HepG2 (cell line): ENCODE data around the gene CPLX1. TPM values are rescaled to one million over a fixed set of nuclear protein-coding genes. Genes with fewer than 3 reads are reported as not detected.

Source experiments
- ATAC-seq: fragments of 200-7000 bp; cut with Tn5 transposase; 3 replicates; pipeline ENCODE4 v1.9.1; 2020; ENCODE audit warnings: mild to moderate bottlenecking, moderate library complexity
- BruUV-seq: library from RNA; stranded (reverse); fragments of 400-500 nt; replicated peaks from 2 replicates; lab custom pipeline; 2021; lab: Mats Ljungman, UMichigan
- CTCF ChIA-PET: fragments of 300-600 bp; formaldehyde crosslinking; extraction: SDS; loops from one replicate; lab custom pipeline; 2021; ENCODE audit warnings: low total read pairs, inconsistent platforms, low intra/inter-chr PET ratio; lab: Yijun Ruan, JAX
- POLR2A ChIA-PET: fragments of 350-600 bp; sonication (Branson Sonifier 250); formaldehyde crosslinking; loops from one replicate; lab custom pipeline; 2020; ENCODE audit warnings: antibody characterized with exemption, inconsistent platforms; lab: Yijun Ruan, JAX
- DNase-seq: peaks from one replicate; pipeline ENCODE4 v3.0.0-alpha.2; 2015; ENCODE audit warnings: low spot score
- FAIRE-seq: peaks from 3 replicates; lab custom pipeline; 2011; peaks lifted over from hg19 to GRCh38; lab: Jason Lieb, UNC
- H2AFZ ChIP-seq: one replicate; pipeline ENCODE4 v1.6.1; 2011; ENCODE audit warnings: low read length, inconsistent platforms
- H3K27ac ChIP-seq: fragments of 300-600 bp; 3 replicates; pipeline ENCODE4 v1.8.0; 2011; ENCODE audit warnings: mixed run types, mild to moderate bottlenecking, mixed read lengths, low read length, inconsistent platforms; ENCODE audit not compliant: insufficient read depth; ENCODE audit errors: extremely low read length
- H3K27me3 ChIP-seq, 2 experiments: fragments of 200-600 bp in 1 of 2; 2 replicates in 1 of 2; 3 replicates in 1 of 2; pipeline versions ENCODE4 v1.6.0 to v1.8.0; 2011; ENCODE audit warnings: low read length in 2 of 2, mild to moderate bottlenecking in 2 of 2, moderate library complexity in 2 of 2, inconsistent platforms in 1 of 2; ENCODE audit not compliant: insufficient read depth in 2 of 2, control insufficient read depth in 1 of 2
- H3K36me3 ChIP-seq, 2 experiments: fragments of 200-600 bp in 1 of 2; replicated peaks in 1 of 2; 2 replicates in 1 of 2; 3 replicates in 1 of 2; pipeline versions ENCODE4 v1.5.1 to v1.8.0; 2011; ENCODE audit warnings: low read length in 2 of 2, inconsistent platforms in 1 of 2; ENCODE audit not compliant: insufficient read depth in 2 of 2, control insufficient read depth in 1 of 2
- H3K4me1 ChIP-seq: 2 replicates; pipeline ENCODE4 v1.5.1; 2012; ENCODE audit warnings: low read length, inconsistent platforms; ENCODE audit not compliant: insufficient read depth
- H3K4me2 ChIP-seq: 2 replicates; pipeline ENCODE4 v1.6.0; 2011; ENCODE audit warnings: low read depth, low read length, inconsistent platforms
- H3K4me3 ChIP-seq, 3 experiments: fragments of 200-600 bp in 1 of 3; sonication (generic), shearing (Covaris generic) in 1 of 3; replicated peaks in 1 of 3; 2 replicates each; pipeline ENCODE4 v1.5.1; 2011 to 2016; ENCODE audit warnings: low read length in 3 of 3, inconsistent platforms in 2 of 3, low read depth in 2 of 3, mild to moderate bottlenecking in 2 of 3, control low read depth in 1 of 3, mixed read lengths in 1 of 3; ENCODE audit not compliant: insufficient read depth in 1 of 3
- H3K79me2 ChIP-seq: one replicate; pipeline ENCODE4 v1.6.1; 2011; ENCODE audit warnings: low read length, inconsistent platforms; ENCODE audit not compliant: insufficient read depth
- H3K9ac ChIP-seq: 2 replicates; pipeline ENCODE4 v1.6.0; 2011; ENCODE audit warnings: mild to moderate bottlenecking, low read depth, low read length, inconsistent platforms; ENCODE audit not compliant: insufficient read depth
- H3K9me3 ChIP-seq: 2 replicates; pipeline ENCODE4 v1.5.1; 2012; ENCODE audit warnings: mild to moderate bottlenecking, low read length
- H4K20me1 ChIP-seq: 2 replicates; pipeline ENCODE4 v1.6.0; 2011; ENCODE audit warnings: inconsistent platforms, mild to moderate bottlenecking, low read length, moderate library complexity; ENCODE audit not compliant: insufficient read depth
- CREM ChIP-seq, 2 experiments: sonication (generic) in 1 of 2; formaldehyde crosslinking in 1 of 2; IDR thresholded peaks; 2 replicates each; pipeline versions ENCODE4 v1.4.0 to v1.6.1; 2016 to 2020; ENCODE audit warnings: antibody characterized with exemption in 1 of 2, mild to moderate bottlenecking in 1 of 2, missing genetic modification reagents in 1 of 2
- KDM5A ChIP-seq: fragments of 200-600 bp; sonication (generic); IDR thresholded peaks from 2 replicates; pipeline ENCODE4 v1.7.0; 2018; ENCODE audit warnings: antibody characterized with exemption, mild to moderate bottlenecking, low read length, borderline replicate concordance
- MYC ChIP-seq: sonication (generic); formaldehyde crosslinking; IDR thresholded peaks from 2 replicates; pipeline ENCODE4 v1.9.0; 2021; ENCODE audit warnings: missing genetic modification reagents, borderline replicate concordance
- SOX6 ChIP-seq, 2 experiments: fragments of 450-650 bp in 1 of 2; sonication (generic) in 1 of 2; formaldehyde crosslinking in 1 of 2; IDR thresholded peaks; 2 replicates each; pipeline versions ENCODE4 v1.4.0 to v1.6.1; 2017 to 2020; ENCODE audit warnings: antibody characterized with exemption in 1 of 2, mild to moderate bottlenecking in 1 of 2, missing genetic modification reagents in 1 of 2
- ZFP36 ChIP-seq: fragments of 150-350 bp; IDR thresholded peaks from 2 replicates; pipeline ENCODE4 v1.6.1; 2018; ENCODE audit warnings: borderline replicate concordance, low read length, low read depth; ENCODE audit not compliant: partially characterized antibody
- ZNF101 ChIP-seq: sonication (generic); formaldehyde crosslinking; IDR thresholded peaks from 2 replicates; pipeline ENCODE4 v1.4.0; 2020; ENCODE audit warnings: mild to moderate bottlenecking, low read depth, missing genetic modification reagents, borderline replicate concordance
- ZNF576 ChIP-seq: sonication (generic); formaldehyde crosslinking; IDR thresholded peaks from 2 replicates; pipeline ENCODE4 v1.4.0; 2020; ENCODE audit warnings: mild to moderate bottlenecking, missing genetic modification reagents
- WGBS: methylation state at CpG from one replicate; pipeline ENCODE4 v1.1.6; 2017; ENCODE audit warnings: low lambda C conversion rate; 5-methylcytosine and 5-hydroxymethylcytosine counted together
- in situ Hi-C: cut with HindIII; loops from 2 replicates; pipeline ENCODE4 v1.10.0; 2017; ENCODE audit warnings: low pct_unique_long_range_greater_than_20kb; ENCODE audit not compliant: extremely low pct_ligation_motif_present
- intact Hi-C: fragments of 100-400 bp; cut with micrococcal nuclease; formaldehyde crosslinking; loops from one replicate; pipeline ENCODE4 v1.10.0; 2022; ENCODE audit not compliant: unreplicated experiment
- polyA plus RNA-seq, 8 experiments: library from polyadenylated mRNA; depleted of rRNA in 3 of 8; stranded (reverse) in 7 of 8; unstranded in 1 of 8; fragments of >200 nt; fragmentation: Illumina TruSeq in 4 of 8; extraction: Trizol in 4 of 8; gene quantifications; 2 replicates each; pipeline versions ENCODE4 v1.2.1 to v1.2.3, GENCODE V29; 2011 to 2016; ENCODE audit warnings: low read depth in 4 of 8, missing spikeins in 1 of 8, mixed read lengths in 1 of 8; ENCODE audit not compliant: insufficient read depth in 1 of 8
- total RNA-seq, 5 experiments: library from RNA; depleted of rRNA; stranded (reverse); fragments of >200 nt; fragmentation: Illumina TruSeq; extraction: Trizol; gene quantifications; 2 replicates each; pipeline ENCODE4 v1.2.3, GENCODE V29; 2016; ENCODE audit warnings: low read depth in 1 of 5
- TF ChIP-seq, protein P1 (sequence below): sonication (generic); formaldehyde crosslinking; IDR thresholded peaks from 2 replicates; pipeline ENCODE4 v1.4.0; 2020; ENCODE audit warnings: missing genetic modification reagents

The CPLX1 gene
- total and polyA plus RNA-seq, 2 of the 13 experiments (the other 11 are each of a cell fraction or from before 2014, with no cell fraction given): 0.18 TPM

- Histone ChIP-seq H3K36me3 (peaks cover 9 to 29% of the 10 kb centered on the region in 2 experiments; a peak in 4 of 5 replicates), H3K27ac (no peak overlapping the region), H3K27me3 (no peaks in the 10 kb centered on the region), H2AFZ (no peak overlapping the region), H3K4me3 (no peak overlapping the region), H3K79me2 (no peaks in the 10 kb centered on the region), H3K4me2 (no peak overlapping the region), H3K4me1 (no peaks in the 10 kb centered on the region), H3K9ac (no peak overlapping the region), H3K9me3 (no peaks in the 10 kb centered on the region), H4K20me1 (no peaks in the 10 kb centered on the region)
- BruUV-seq: no TSS peak
- TF ChIP-seq, protein P1, sequence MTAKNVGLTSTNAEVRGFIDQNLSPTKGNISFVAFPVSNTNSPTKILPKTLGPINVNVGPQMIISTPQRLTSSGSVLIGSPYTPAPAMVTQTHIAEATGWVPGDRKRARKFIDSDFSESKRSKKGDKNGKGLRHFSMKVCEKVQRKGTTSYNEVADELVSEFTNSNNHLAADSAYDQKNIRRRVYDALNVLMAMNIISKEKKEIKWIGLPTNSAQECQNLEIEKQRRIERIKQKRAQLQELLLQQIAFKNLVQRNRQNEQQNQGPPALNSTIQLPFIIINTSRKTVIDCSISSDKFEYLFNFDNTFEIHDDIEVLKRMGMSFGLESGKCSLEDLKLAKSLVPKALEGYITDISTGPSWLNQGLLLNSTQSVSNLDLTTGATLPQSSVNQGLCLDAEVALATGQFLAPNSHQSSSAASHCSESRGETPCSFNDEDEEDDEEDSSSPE (CRISPR knock-in tag): no peak
- no peak for TF ChIP-seq ZFP36
- TF ChIP-seq SOX6 (IDR thresholded peaks at IDR 0.05): no peak
- TF ChIP-seq SOX6 (CRISPR knock-in tag; IDR thresholded peaks at IDR 0.05): no peak
- TF ChIP-seq ZNF101 (CRISPR knock-in tag): no peak
- no peak for TF ChIP-seq CREM (IDR thresholded peaks at IDR 0.05)
- TF ChIP-seq CREM (CRISPR knock-in tag; IDR thresholded peaks at IDR 0.05): no peak
- TF ChIP-seq ZNF576 (CRISPR knock-in tag): no peak
- TF ChIP-seq KDM5A: no peak
- TF ChIP-seq MYC (CRISPR knock-in tag): no peak
- ChIA-PET CTCF (no interaction called here), POLR2A (no interaction called here)
- ATAC-seq: no peak
- in situ Hi-C loops: no loop called here
- intact Hi-C loops: no loop called here
- WGBS: 94% methylated on average over 21 of the region's 33 CpGs
- no peak for FAIRE-seq
- DNase-seq: no peak
Measured at GRCh38 chr4:853416-853781, 27.5 kb upstream of the CPLX1 start.
